Uterus (tissue), 2 donors: ENCODE results near the gene PIWIL4.

Experiments used
- CTCF ChIP-seq, 4 experiments: fragments of 200-600 bp in 2 of 4; fragments of 450-650 bp in 2 of 4; sonication (generic) in 2 of 4; IDR thresholded peaks; one replicate each; pipeline ENCODE4 v1.5.1; 2016 to 2019; ENCODE audit warnings: antibody characterized with exemption in 4 of 4, mild to moderate bottlenecking in 2 of 4, moderate library complexity in 1 of 4
- POLR2A ChIP-seq, 2 donors: fragments of 450-650 bp; IDR thresholded peaks; one replicate each; pipeline ENCODE4 v1.6.1; 2016; ENCODE audit warnings: antibody characterized with exemption in 2 of 2, mild to moderate bottlenecking in 1 of 2, moderate library complexity in 1 of 2

GRCh38 chr11:94568717-94569116, 1.5 kb downstream of the PIWIL4 start:
- no peak for TF ChIP-seq CTCF (IDR thresholded peaks at IDR 0.05)
- no peak for TF ChIP-seq POLR2A (IDR thresholded peaks at IDR 0.05)
